OCI-LY7 (cell line): ENCODE results near the gene LGI1. TPM values are rescaled to one million over a fixed set of nuclear protein-coding genes. Genes with fewer than 3 reads are reported as not detected.

Source experiments
- BruUV-seq: library from RNA; stranded (reverse); fragments of 400-500 nt; replicated peaks from 2 replicates; lab custom pipeline; 2021; lab: Mats Ljungman, UMichigan
- CTCF ChIA-PET: fragments of 300-600 bp; sonication (Branson Sonifier 250); formaldehyde crosslinking; loops from one replicate; lab custom pipeline; 2022; ENCODE audit warnings: antibody characterized with exemption; ENCODE audit not compliant: unreplicated experiment; lab: Charles Lee
- POLR2A ChIA-PET: fragments of 300-600 bp; sonication (Branson Sonifier 250); formaldehyde crosslinking; loops from one replicate; lab custom pipeline; 2022; ENCODE audit warnings: antibody characterized with exemption; lab: Charles Lee
- DNase-seq: peaks from one replicate; pipeline ENCODE4 v3.0.0-alpha.2; 2015; ENCODE audit warnings: low spot score
- H2AFZ ChIP-seq: fragments of 200-600 bp; sonication (generic), shearing (Covaris generic); 2 replicates; pipeline ENCODE4 v1.6.1; 2014; ENCODE audit warnings: mild to moderate bottlenecking, antibody characterized with exemption, low read length, moderate library complexity
- H3K27ac ChIP-seq: fragments of 200-600 bp; sonication (generic); 2 replicates; pipeline ENCODE4 v1.5.1; 2014; ENCODE audit warnings: mixed run types, low read depth, mild to moderate bottlenecking, moderate library complexity, low read length, inconsistent platforms; ENCODE audit not compliant: poor library complexity, severe bottlenecking
- H3K36me3 ChIP-seq: fragments of 200-600 bp; sonication (generic); 2 replicates; pipeline ENCODE4 v1.6.1; 2014; ENCODE audit warnings: mild to moderate bottlenecking, antibody characterized with exemption, low read length, moderate library complexity, mixed read lengths; ENCODE audit not compliant: insufficient read depth
- H3K4me1 ChIP-seq: fragments of 200-600 bp; sonication (generic); 2 replicates; pipeline ENCODE4 v1.5.1; 2014; ENCODE audit warnings: mild to moderate bottlenecking, low read length; ENCODE audit not compliant: insufficient read depth, poor library complexity, severe bottlenecking
- H3K4me2 ChIP-seq: fragments of 200-600 bp; sonication (generic); 2 replicates; pipeline ENCODE4 v1.6.1; 2014; ENCODE audit warnings: mild to moderate bottlenecking, low read length
- H3K4me3 ChIP-seq: fragments of 200-600 bp; sonication (generic); 2 replicates; pipeline ENCODE4 v1.5.1; 2014; ENCODE audit warnings: mild to moderate bottlenecking, low read depth, low read length; ENCODE audit not compliant: poor library complexity, severe bottlenecking
- H3K79me2 ChIP-seq: fragments of 200-600 bp; sonication (generic); 2 replicates; pipeline ENCODE4 v1.6.1; 2016; ENCODE audit warnings: low read depth, mild to moderate bottlenecking, low read length, moderate library complexity, mixed read lengths; ENCODE audit not compliant: insufficient read depth
- H3K9me2 ChIP-seq: fragments of 200-600 bp; sonication (generic); 2 replicates; pipeline ENCODE4 v1.6.1; 2016; ENCODE audit warnings: mild to moderate bottlenecking, low read length, mixed read lengths; ENCODE audit not compliant: insufficient read depth
- H3K9me3 ChIP-seq: fragments of 200-600 bp; sonication (generic); 2 replicates; pipeline ENCODE4 v1.6.1; 2014; ENCODE audit warnings: mild to moderate bottlenecking, mixed run types, low read length, mixed read lengths
- H4K20me1 ChIP-seq: fragments of 200-600 bp; sonication (generic); 2 replicates; pipeline ENCODE4 v1.6.1; 2014; ENCODE audit warnings: mild to moderate bottlenecking, antibody characterized with exemption, low read length, moderate library complexity, mixed read lengths; ENCODE audit not compliant: insufficient read depth
- EZH2phosphoT487 ChIP-seq: fragments of 200-600 bp; sonication (generic); IDR thresholded peaks from 2 replicates; pipeline ENCODE4 v1.6.1; 2018; ENCODE audit warnings: low read depth, borderline replicate concordance, mild to moderate bottlenecking, mixed run types, antibody characterized with exemption, low read length, moderate library complexity, mixed read lengths
- intact Hi-C: fragments of 100-400 bp; cut with micrococcal nuclease; formaldehyde crosslinking; loops from one replicate; pipeline ENCODE4 v1.10.0; 2022; ENCODE audit not compliant: unreplicated experiment
- total RNA-seq, 2 experiments: library from RNA; depleted of rRNA in 1 of 2; stranded (reverse); fragments of >200 nt in 1 of 2; shearing (Covaris generic) in 1 of 2; gene quantifications; 2 replicates each; pipeline ENCODE4 v1.2.3, GENCODE V29; 2014 to 2022
- TF ChIP-seq, protein P1 (sequence below): fragments of 200-600 bp; sonication (generic); conservative IDR thresholded peaks from 2 replicates; pipeline ENCODE4 v1.5.1; 2014; ENCODE audit warnings: mild to moderate bottlenecking, antibody characterized with exemption, low read length, moderate library complexity, mixed read lengths

The LGI1 gene
- total RNA-seq, 2 experiments from 2014 or later, result 0.41 TPM; not detected in 1

DNA sequence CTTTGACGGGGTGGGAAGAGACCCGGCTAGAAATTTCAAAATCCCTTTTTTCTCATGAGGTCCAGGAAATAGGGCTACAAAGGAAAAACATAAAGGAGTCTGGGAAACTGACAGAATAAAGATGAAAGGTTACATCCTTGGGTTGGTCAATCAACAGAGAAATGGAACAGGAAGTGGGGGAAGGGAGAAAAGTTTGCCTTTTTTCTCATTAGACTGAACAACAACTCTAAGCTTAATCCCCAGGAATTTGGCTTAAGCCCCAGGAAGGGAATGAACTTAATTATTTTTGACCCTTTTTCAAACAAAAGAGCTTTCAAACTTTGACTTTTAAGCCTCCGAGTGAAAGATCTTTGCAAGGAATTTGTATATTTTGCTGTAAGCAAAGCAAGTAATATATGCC is 32.7 kb downstream of the LGI1 start:
- no TSS peak for BruUV-seq
- intact Hi-C loops, result no loop called here
- DNase-seq, result no peak
- H3K9me3 ChIP-seq, result no peaks in the 10 kb centered on the region
- no peaks in the 10 kb centered on the region for H3K4me1 ChIP-seq
- H3K79me2 ChIP-seq, result no peaks in the 10 kb centered on the region
- H3K27ac ChIP-seq, result no peak overlapping the region
- H4K20me1 ChIP-seq, result no peaks in the 10 kb centered on the region
- no peak overlapping the region for H2AFZ ChIP-seq
- TF ChIP-seq EZH2phosphoT487, result no peak
- TF ChIP-seq, protein P1, sequence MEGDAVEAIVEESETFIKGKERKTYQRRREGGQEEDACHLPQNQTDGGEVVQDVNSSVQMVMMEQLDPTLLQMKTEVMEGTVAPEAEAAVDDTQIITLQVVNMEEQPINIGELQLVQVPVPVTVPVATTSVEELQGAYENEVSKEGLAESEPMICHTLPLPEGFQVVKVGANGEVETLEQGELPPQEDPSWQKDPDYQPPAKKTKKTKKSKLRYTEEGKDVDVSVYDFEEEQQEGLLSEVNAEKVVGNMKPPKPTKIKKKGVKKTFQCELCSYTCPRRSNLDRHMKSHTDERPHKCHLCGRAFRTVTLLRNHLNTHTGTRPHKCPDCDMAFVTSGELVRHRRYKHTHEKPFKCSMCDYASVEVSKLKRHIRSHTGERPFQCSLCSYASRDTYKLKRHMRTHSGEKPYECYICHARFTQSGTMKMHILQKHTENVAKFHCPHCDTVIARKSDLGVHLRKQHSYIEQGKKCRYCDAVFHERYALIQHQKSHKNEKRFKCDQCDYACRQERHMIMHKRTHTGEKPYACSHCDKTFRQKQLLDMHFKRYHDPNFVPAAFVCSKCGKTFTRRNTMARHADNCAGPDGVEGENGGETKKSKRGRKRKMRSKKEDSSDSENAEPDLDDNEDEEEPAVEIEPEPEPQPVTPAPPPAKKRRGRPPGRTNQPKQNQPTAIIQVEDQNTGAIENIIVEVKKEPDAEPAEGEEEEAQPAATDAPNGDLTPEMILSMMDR, result no peak
- ChIA-PET CTCF (no interaction called here), POLR2A (no interaction called here)
- H3K9me2 ChIP-seq, result no peaks in the 10 kb centered on the region
- no peak overlapping the region for H3K4me2 ChIP-seq
- H3K4me3 ChIP-seq, result no peak overlapping the region
- no peaks in the 10 kb centered on the region for H3K36me3 ChIP-seq

- DNase-seq, result no peak
- no peak overlapping the region for H3K27ac ChIP-seq
- no peak overlapping the region for H3K4me3 ChIP-seq
- POLR2A ChIA-PET, result interaction anchor here (0.5 kb wide), 1 partner anchor 264 kb away, joined by 3 read pairs; no protein-coding TSS in a partner anchor
- no peaks in the 10 kb centered on the region for H3K79me2 ChIP-seq
- no TSS peak for BruUV-seq
- H3K9me3 ChIP-seq, result no peaks in the 10 kb centered on the region
- H3K9me2 ChIP-seq, result no peaks in the 10 kb centered on the region
- no peaks in the 10 kb centered on the region for H4K20me1 ChIP-seq
- TF ChIP-seq, protein P1, result no peak
- TF ChIP-seq EZH2phosphoT487, result no peak
- no peaks in the 10 kb centered on the region for H3K36me3 ChIP-seq
- H3K4me1 ChIP-seq, result no peaks in the 10 kb centered on the region
- intact Hi-C loops, result no loop called here
- CTCF ChIA-PET, result interaction anchor here (0.5 kb wide), 1 partner anchor 92 kb away, joined by 3 read pairs; no protein-coding TSS in a partner anchor
- no peak overlapping the region for H3K4me2 ChIP-seq
- H2AFZ ChIP-seq, result no peak overlapping the region
These were observed 38.4 kb downstream of the LGI1 start for GRCh38 chr10:93796167-93796566.

- Histone ChIP-seq H3K4me1 (no peaks in the 10 kb centered on the region), H3K4me3 (no peak overlapping the region), H3K4me2 (no peak overlapping the region), H3K9me3 (no peaks in the 10 kb centered on the region), H3K27ac (no peak overlapping the region), H3K36me3 (no peaks in the 10 kb centered on the region), H3K79me2 (no peaks in the 10 kb centered on the region), H3K9me2 (no peaks in the 10 kb centered on the region), H4K20me1 (no peaks in the 10 kb centered on the region), H2AFZ (no peak overlapping the region)
- TF ChIP-seq EZH2phosphoT487, result no peak
- TF ChIP-seq, protein P1, result no peak
- no TSS peak for BruUV-seq
- ChIA-PET POLR2A (interaction anchor here (0.6 kb wide), 1 partner anchor 119 kb away, joined by 4 read pairs; no protein-coding TSS in a partner anchor), CTCF (no interaction called here)
- intact Hi-C loops, result no loop called here
- DNase-seq, result no peak
These were observed 40.1 kb downstream of the LGI1 start for GRCh38 chr10:93797825-93798224.
